CD14-positive monocyte (primary cell): ENCODE measurements around the gene UBE2A. TPM values are rescaled to one million over a fixed set of nuclear protein-coding genes. Genes with fewer than 3 reads are reported as not detected.

ENCODE experiments used
- DNase-seq, 3 donors: peaks; one replicate each; pipeline ENCODE4 v3.0.0-alpha.2; 2011 to 2022
- H2AFZ ChIP-seq: 2 replicates; pipeline ENCODE4 v1.6.0; 2012; ENCODE audit warnings: mild to moderate bottlenecking, low read depth, low read length, inconsistent platforms; ENCODE audit not compliant: insufficient read depth, poor library complexity, severe bottlenecking
- H3K27ac ChIP-seq, 2 donors: 1 replicate in 1 of 2; 2 replicates in 1 of 2; pipeline ENCODE4 v1.5.1; 2012 to 2013; ENCODE audit warnings: low read length in 2 of 2, control low read depth in 1 of 2, inconsistent platforms in 1 of 2, low read depth in 1 of 2, mild to moderate bottlenecking in 1 of 2
- H3K27me3 ChIP-seq, 2 donors: one replicate each; pipeline versions ENCODE4 v1.6.0 to v1.6.1; 2011 to 2013; ENCODE audit warnings: low read length in 2 of 2; ENCODE audit not compliant: control insufficient read depth in 2 of 2, insufficient read depth in 2 of 2
- H3K36me3 ChIP-seq, 2 donors: replicated peaks in 1 of 2; 1 replicate in 1 of 2; 2 replicates in 1 of 2; pipeline versions ENCODE4 v1.5.1 to v1.6.1; 2012 to 2013; ENCODE audit warnings: low read length in 2 of 2, control low read depth in 1 of 2, inconsistent platforms in 1 of 2, mild to moderate bottlenecking in 1 of 2; ENCODE audit not compliant: insufficient read depth in 2 of 2, control insufficient read depth in 1 of 2
- H3K4me1 ChIP-seq, 2 donors: 1 replicate in 1 of 2; 2 replicates in 1 of 2; pipeline versions ENCODE4 v1.5.1 to v1.6.1; 2012 to 2013; ENCODE audit warnings: low read length in 2 of 2, control low read depth in 1 of 2, inconsistent platforms in 1 of 2, mild to moderate bottlenecking in 1 of 2, moderate library complexity in 1 of 2; ENCODE audit not compliant: insufficient read depth in 2 of 2, control insufficient read depth in 1 of 2
- H3K4me2 ChIP-seq: replicated peaks from 2 replicates; pipeline ENCODE3; 2012; ENCODE audit warnings: low read length, moderate library complexity, mild to moderate bottlenecking; ENCODE audit not compliant: poor library complexity, severe bottlenecking; ENCODE audit errors: extremely low read depth
- H3K4me3 ChIP-seq, 3 experiments: fragments of 200-600 bp in 1 of 3; sonication (generic) in 1 of 3; replicated peaks in 1 of 3; 1 replicate in 2 of 3; 2 replicates in 1 of 3; pipeline ENCODE4 v1.5.1; 2011 to 2013; ENCODE audit warnings: low read length in 3 of 3, mild to moderate bottlenecking in 3 of 3, control low read depth in 2 of 3, low read depth in 2 of 3, inconsistent platforms in 1 of 3, moderate library complexity in 1 of 3
- H3K79me2 ChIP-seq: 2 replicates; pipeline ENCODE4 v1.6.0; 2012; ENCODE audit warnings: mild to moderate bottlenecking, control low read depth, inconsistent platforms, low read length, moderate library complexity; ENCODE audit not compliant: insufficient read depth
- H3K9ac ChIP-seq: 2 replicates; pipeline ENCODE4 v1.6.0; 2017; ENCODE audit warnings: low read length, mild to moderate bottlenecking; ENCODE audit not compliant: insufficient read depth, poor library complexity, severe bottlenecking
- H3K9me3 ChIP-seq, 2 donors: replicated peaks in 1 of 2; 1 replicate in 1 of 2; 2 replicates in 1 of 2; pipeline versions ENCODE4 v1.5.1 to v1.6.1; 2012 to 2013; ENCODE audit warnings: low read length in 2 of 2, control low read depth in 1 of 2; ENCODE audit not compliant: control insufficient read depth in 1 of 2, insufficient read depth in 1 of 2
- H4K20me1 ChIP-seq: 2 replicates; pipeline ENCODE4 v1.6.0; 2012; ENCODE audit warnings: mild to moderate bottlenecking, low read length, control low read depth, moderate library complexity; ENCODE audit not compliant: insufficient read depth
- H3K27ac Mint-ChIP-seq, 7 donors: one replicate each; pipeline ENCODE4 v1.8.0; 2020; ENCODE audit warnings: mild to moderate bottlenecking in 7 of 7, mixed read lengths in 7 of 7, moderate library complexity in 6 of 7, inconsistent platforms in 2 of 7
- H3K27me3 Mint-ChIP-seq, 3 donors: one replicate each; pipeline ENCODE4 v1.8.0; 2021 to 2022; ENCODE audit warnings: low read depth in 3 of 3, mild to moderate bottlenecking in 3 of 3, mixed read lengths in 3 of 3, moderate library complexity in 3 of 3, inconsistent platforms in 1 of 3
- H3K36me3 Mint-ChIP-seq, 2 donors: one replicate each; pipeline ENCODE4 v1.8.0; 2020; ENCODE audit warnings: mixed read lengths in 2 of 2, inconsistent platforms in 1 of 2, mild to moderate bottlenecking in 1 of 2
- H3K4me1 Mint-ChIP-seq: one replicate; pipeline ENCODE4 v1.8.0; 2020; ENCODE audit warnings: mild to moderate bottlenecking, mixed read lengths
- H3K4me3 Mint-ChIP-seq, 2 donors: one replicate each; pipeline ENCODE4 v1.8.0; 2020; ENCODE audit warnings: mild to moderate bottlenecking in 2 of 2, mixed read lengths in 2 of 2, moderate library complexity in 1 of 2
- H3K9me3 Mint-ChIP-seq, 7 donors: one replicate each; pipeline ENCODE4 v1.8.0; 2020 to 2022; ENCODE audit warnings: mixed read lengths in 7 of 7, mild to moderate bottlenecking in 6 of 7, moderate library complexity in 6 of 7, inconsistent platforms in 2 of 7
- CTCF ChIP-seq: fragments of 200-600 bp; IDR thresholded peaks from one replicate; pipeline ENCODE4 v1.8.0; 2022; ENCODE audit warnings: antibody characterized with exemption, mild to moderate bottlenecking
- WGBS: methylation state at CpG from one replicate; pipeline ENCODE4 v1.1.5; 2013; ENCODE audit warnings: missing lambda C conversion rate; ENCODE audit not compliant: insufficient coverage; 5-methylcytosine and 5-hydroxymethylcytosine counted together
- intact Hi-C, 2 donors: fragments of 100-400 bp; cut with micrococcal nuclease; formaldehyde crosslinking; loops; one replicate each; pipeline versions ENCODE4 v1.15.0 to v1.15.1; 2023
- polyA plus RNA-seq, 3 donors: library from polyadenylated mRNA; depleted of rRNA in 1 of 3; unstranded in 2 of 3; stranded (reverse) in 1 of 3; fragments of 300-500 nt in 2 of 3; fragments of >200 nt in 1 of 3; fragmentation: Illumina TruSeq in 2 of 3; gene quantifications; 1 replicate in 2 of 3; 2 replicates in 1 of 3; pipeline ENCODE4 v1.2.3, GENCODE V29; 2012 to 2021

The UBE2A gene
- polyA plus RNA-seq, 3 donors: 68.7 to 91.4 (median 74.1) TPM

GRCh38 chrX:119565107-119565663 is 9.2 kb upstream of the UBE2A start, which contains the start of gene STEEP1:
STEEP1 (minus strand) TSS chrX:119565409; CDS start chrX:119565355, 54 bp downstream.
- peak; percentile 86 to 91 (median 87) for DNase-seq
- Histone ChIP-seq H3K4me3 (peak within 1 kb of the TSS; percentile 51 to 82 (median 80)), H3K4me2 (peak within 1 kb of the TSS; percentile 79), H3K36me3 (peaks cover 0 to 9% of the 10 kb centered on the region in 2 donors), H4K20me1 (no peaks in the 10 kb centered on the region), H3K9me3 (no peaks in the 10 kb centered on the region), H3K79me2 (peaks cover 21% of the 10 kb centered on the region), H2AFZ (peak within 1 kb of the TSS; percentile 61), H3K9ac (peak within 1 kb of the TSS; percentile 74), H3K27ac (peak within 1 kb of the TSS; percentile 57 to 77), H3K4me1 (peaks cover 4 to 7% of the 10 kb centered on the region in 2 donors), H3K27me3 (no peaks in the 10 kb centered on the region)
- Mint-ChIP-seq H3K27me3 (peaks cover 2 to 11% (median 2%) of the 10 kb centered on the region in 3 donors), H3K4me1 (peaks cover 12% of the 10 kb centered on the region), H3K36me3 (peaks cover 4 to 5% of the 10 kb centered on the region in 2 donors), H3K4me3 (peak within 1 kb of the TSS; percentile 87 to 95), H3K27ac (peak within 1 kb of the TSS; percentile 90 to 96 (median 95)), H3K9me3 (no peaks in the 10 kb centered on the region)
- intact Hi-C loops: loop anchor here in 1 of 2 donors (10.0 kb wide), 1 partner anchor 50 kb away; no protein-coding TSS in a partner anchor
- WGBS: 0% methylated on average over 18 of the region's 27 CpGs
- no peak for TF ChIP-seq CTCF

GRCh38 chrX:119570351-119570835 is 4.0 kb upstream of the UBE2A start:
- Mint-ChIP-seq H3K9me3 (peaks cover 0 to 6% (median 0%) of the 10 kb centered on the region in 7 donors), H3K36me3 (no peaks in the 10 kb centered on the region), H3K4me3 (no peak overlapping the region), H3K4me1 (peaks cover 10% of the 10 kb centered on the region), H3K27me3 (peaks cover 2 to 20% (median 3%) of the 10 kb centered on the region in 3 donors), H3K27ac (no peak overlapping the region)
- DNase-seq: no peak
- Histone ChIP-seq H3K36me3 (no peaks in the 10 kb centered on the region), H3K4me2 (no peak overlapping the region), H3K79me2 (peaks cover 10% of the 10 kb centered on the region), H3K9ac (no peak overlapping the region), H3K9me3 (no peaks in the 10 kb centered on the region), H3K4me1 (peaks cover 10% of the 10 kb centered on the region in 2 donors), H2AFZ (no peak overlapping the region), H4K20me1 (peaks cover 4% of the 10 kb centered on the region), H3K4me3 (no peak overlapping the region), H3K27me3 (no peaks in the 10 kb centered on the region), H3K27ac (no peak overlapping the region)
- no peak for TF ChIP-seq CTCF
- intact Hi-C loops: no loop called here
- 97% methylated on average over 5 of the region's 6 CpGs for WGBS
